Measurements from ENCODE around the gene ATP5ME.

ATP5ME gene

DNA sequence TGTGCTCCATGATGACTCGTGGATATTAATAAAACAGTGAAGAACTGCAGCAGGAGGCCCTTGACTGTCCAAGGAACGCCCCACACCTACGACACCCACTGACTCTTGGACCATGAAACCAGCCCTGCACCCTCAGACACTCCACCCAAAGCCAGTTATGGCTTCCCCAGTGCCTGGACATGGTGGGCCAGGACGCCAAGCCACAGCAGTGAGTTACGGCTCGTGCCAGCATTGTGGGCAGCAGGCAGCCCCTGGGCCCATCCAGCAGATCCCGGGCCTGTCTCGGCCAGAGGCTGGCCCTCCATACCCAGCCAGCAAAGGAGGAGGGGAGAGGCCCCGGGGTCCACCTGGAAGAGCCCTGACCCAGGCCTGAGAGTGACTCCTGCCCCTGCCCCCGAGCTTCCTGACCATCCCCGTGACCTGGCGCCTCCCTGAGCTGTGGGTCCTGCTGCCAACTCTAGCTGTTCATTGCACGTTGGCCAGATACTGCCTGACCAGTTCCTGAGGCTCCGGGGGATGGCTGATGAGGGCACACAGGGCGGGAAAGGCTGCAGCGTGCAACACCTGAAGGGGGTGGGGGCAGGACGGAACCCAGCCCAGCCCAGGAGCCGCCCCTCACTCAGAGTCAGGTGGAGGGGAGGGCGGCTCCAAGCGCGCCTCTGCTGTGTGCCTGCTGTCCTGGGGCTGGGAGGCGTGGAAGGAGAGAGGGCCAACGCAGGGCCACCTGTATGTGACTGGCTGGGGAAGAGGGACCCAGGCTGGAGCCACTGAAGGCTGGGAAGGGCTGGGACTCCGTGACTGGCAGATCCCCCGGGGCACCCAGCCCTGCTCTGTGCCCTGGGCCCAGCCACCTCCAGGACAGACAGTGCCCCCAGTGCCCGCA lies 14.1 kb upstream of the ATP5ME start:
- H3K4me3 ChIP-seq (ENCODE audit: low read length), result no peak overlapping the region
- no peaks in the 10 kb centered on the region for H3K79me2 ChIP-seq (ENCODE audit: control insufficient read depth, low read length)
- H3K9me2 ChIP-seq (replicated peaks; ENCODE audit: control insufficient read depth, low read length), result no peaks in the 10 kb centered on the region
- no peaks in the 10 kb centered on the region for H3K27me3 ChIP-seq (ENCODE audit: control insufficient read depth, low read length)
- no peak overlapping the region for H3K27ac ChIP-seq (ENCODE audit: low read depth, low read length)
- no peak overlapping the region for H3K4me2 ChIP-seq (ENCODE audit: low read length)
- H3K36me3 ChIP-seq (ENCODE audit: control insufficient read depth, low read length), result no peaks in the 10 kb centered on the region
- no peaks in the 10 kb centered on the region for H3K9me3 ChIP-seq (ENCODE audit: control insufficient read depth, insufficient read depth, low read length)
- H4K20me1 ChIP-seq (ENCODE audit: control insufficient read depth, insufficient read depth, low read depth, low read length), result no peaks in the 10 kb centered on the region
- peaks cover 18% of the 10 kb centered on the region for H3K4me1 ChIP-seq (ENCODE audit: control insufficient read depth, low read length)
- no peaks in the 10 kb centered on the region for H3F3A ChIP-seq (ENCODE audit: control insufficient read depth, insufficient read depth)
- TF ChIP-seq, protein P1, sequence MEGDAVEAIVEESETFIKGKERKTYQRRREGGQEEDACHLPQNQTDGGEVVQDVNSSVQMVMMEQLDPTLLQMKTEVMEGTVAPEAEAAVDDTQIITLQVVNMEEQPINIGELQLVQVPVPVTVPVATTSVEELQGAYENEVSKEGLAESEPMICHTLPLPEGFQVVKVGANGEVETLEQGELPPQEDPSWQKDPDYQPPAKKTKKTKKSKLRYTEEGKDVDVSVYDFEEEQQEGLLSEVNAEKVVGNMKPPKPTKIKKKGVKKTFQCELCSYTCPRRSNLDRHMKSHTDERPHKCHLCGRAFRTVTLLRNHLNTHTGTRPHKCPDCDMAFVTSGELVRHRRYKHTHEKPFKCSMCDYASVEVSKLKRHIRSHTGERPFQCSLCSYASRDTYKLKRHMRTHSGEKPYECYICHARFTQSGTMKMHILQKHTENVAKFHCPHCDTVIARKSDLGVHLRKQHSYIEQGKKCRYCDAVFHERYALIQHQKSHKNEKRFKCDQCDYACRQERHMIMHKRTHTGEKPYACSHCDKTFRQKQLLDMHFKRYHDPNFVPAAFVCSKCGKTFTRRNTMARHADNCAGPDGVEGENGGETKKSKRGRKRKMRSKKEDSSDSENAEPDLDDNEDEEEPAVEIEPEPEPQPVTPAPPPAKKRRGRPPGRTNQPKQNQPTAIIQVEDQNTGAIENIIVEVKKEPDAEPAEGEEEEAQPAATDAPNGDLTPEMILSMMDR (IDR thresholded peaks at IDR 0.05; ENCODE audit: low read depth, low read length, poor library complexity, severe bottlenecking), result no peak
- TF ChIP-seq EZH2phosphoT487 (IDR thresholded peaks at IDR 0.05; ENCODE audit: borderline replicate concordance, low read length), result no peak

DNA sequence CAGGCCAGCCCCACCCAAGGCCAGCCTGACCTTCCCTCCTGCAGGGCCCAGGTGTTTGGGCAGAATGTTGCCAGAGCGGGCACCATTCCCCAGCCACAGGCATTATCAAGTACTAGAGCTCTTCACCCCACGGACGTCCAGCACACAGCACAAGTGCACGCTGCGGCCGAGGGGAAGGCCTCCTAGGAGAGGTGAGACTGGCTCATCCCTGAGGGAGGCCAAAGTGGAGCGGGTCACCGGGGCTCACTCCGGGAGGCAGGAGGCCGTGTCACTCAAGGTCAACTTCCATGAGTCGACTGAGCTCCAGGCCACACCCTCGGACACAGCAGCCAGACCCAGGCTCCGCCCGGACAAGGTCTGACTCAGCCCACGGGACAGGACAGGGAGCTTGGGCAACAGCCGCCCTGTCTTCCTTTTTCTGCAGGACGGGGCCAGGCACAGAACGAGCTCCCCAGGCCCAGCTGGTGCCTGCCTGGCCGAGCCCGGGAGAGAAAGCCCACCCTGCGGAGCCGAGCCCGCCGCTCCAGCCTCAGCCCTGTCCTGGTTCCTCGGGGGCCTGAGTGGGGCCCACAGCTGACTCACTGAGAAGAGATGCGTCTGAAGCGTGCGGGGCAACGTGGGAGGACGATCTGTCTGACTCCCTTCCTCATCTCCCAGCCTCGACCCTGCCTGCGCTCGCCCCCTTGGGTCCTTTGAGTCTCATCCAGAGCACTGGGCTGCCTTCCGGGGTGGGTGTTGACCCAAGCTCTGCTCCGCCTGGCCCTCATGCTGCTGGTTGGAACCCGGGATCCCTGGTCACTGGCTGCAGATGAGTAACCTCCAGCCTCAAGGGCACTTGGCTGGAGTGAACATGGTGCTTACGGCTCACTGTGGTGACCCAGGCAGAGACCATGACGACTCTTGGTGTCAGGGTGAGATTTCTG lies 13.2 kb upstream of the ATP5ME start:
- Histone ChIP-seq H3K36me3 (ENCODE audit: control insufficient read depth, low read length) (no peaks in the 10 kb centered on the region), H3K9me2 (replicated peaks; ENCODE audit: control insufficient read depth, low read length) (no peaks in the 10 kb centered on the region), H3K79me2 (ENCODE audit: control insufficient read depth, low read length) (no peaks in the 10 kb centered on the region), H3K27ac (ENCODE audit: low read depth, low read length) (no peak overlapping the region), H3K4me1 (ENCODE audit: control insufficient read depth, low read length) (peaks cover 18% of the 10 kb centered on the region), H3K4me2 (ENCODE audit: low read length) (no peak overlapping the region), H3K4me3 (ENCODE audit: low read length) (no peak overlapping the region), H3F3A (ENCODE audit: control insufficient read depth, insufficient read depth) (no peaks in the 10 kb centered on the region), H3K27me3 (ENCODE audit: control insufficient read depth, low read length) (no peaks in the 10 kb centered on the region), H4K20me1 (ENCODE audit: control insufficient read depth, insufficient read depth, low read depth, low read length) (no peaks in the 10 kb centered on the region), H3K9me3 (ENCODE audit: control insufficient read depth, insufficient read depth, low read length) (no peaks in the 10 kb centered on the region)
- TF ChIP-seq EZH2phosphoT487 (IDR thresholded peaks at IDR 0.05; ENCODE audit: borderline replicate concordance, low read length), result no peak
- TF ChIP-seq, protein P1 (IDR thresholded peaks at IDR 0.05; ENCODE audit: low read depth, low read length, poor library complexity, severe bottlenecking), result no peak

DNA sequence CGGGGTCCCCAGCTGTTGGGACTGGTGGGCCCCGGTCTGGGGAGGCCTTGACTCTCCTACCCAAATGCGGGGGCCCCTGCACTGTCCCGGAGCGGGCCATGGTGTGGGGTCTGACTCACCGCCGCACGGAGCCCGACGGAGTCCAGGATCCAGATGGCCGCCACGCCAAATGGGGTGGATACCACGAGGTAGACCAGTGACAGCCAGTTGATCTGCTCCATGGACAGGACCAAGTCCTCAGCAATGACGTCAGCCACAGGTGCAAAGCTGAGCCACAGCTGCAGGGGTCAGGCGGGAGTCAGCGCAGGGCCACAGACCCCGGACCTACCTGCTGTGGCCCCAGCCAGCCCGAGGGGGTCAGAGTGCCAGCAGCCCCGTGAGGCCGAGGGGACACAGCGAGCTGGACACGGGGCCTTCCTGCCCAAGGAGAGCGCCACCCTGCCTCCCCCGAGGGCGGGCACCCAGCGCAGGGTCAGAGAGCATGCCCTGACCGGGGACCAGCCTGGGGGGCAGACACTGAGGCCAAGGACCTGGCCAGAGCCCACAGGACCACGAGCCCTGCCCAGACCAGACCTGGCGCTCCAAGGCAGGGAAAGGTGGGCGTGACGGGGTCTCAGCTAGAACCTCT lies 12.5 kb upstream of the ATP5ME start:
- H3K9me2 ChIP-seq (replicated peaks; ENCODE audit: control insufficient read depth, low read length), result no peaks in the 10 kb centered on the region
- no peaks in the 10 kb centered on the region for H4K20me1 ChIP-seq (ENCODE audit: control insufficient read depth, insufficient read depth, low read depth, low read length)
- H3K4me1 ChIP-seq (ENCODE audit: control insufficient read depth, low read length), result peaks cover 18% of the 10 kb centered on the region
- H3K4me2 ChIP-seq (ENCODE audit: low read length), result no peak overlapping the region
- H3K79me2 ChIP-seq (ENCODE audit: control insufficient read depth, low read length), result no peaks in the 10 kb centered on the region
- no peak for TF ChIP-seq EZH2phosphoT487 (IDR thresholded peaks at IDR 0.05; ENCODE audit: borderline replicate concordance, low read length)
- TF ChIP-seq, protein P1 (IDR thresholded peaks at IDR 0.05; ENCODE audit: low read depth, low read length, poor library complexity, severe bottlenecking), result no peak
- H3F3A ChIP-seq (ENCODE audit: control insufficient read depth, insufficient read depth), result no peaks in the 10 kb centered on the region
- no peaks in the 10 kb centered on the region for H3K36me3 ChIP-seq (ENCODE audit: control insufficient read depth, low read length)
- no peak overlapping the region for H3K27ac ChIP-seq (ENCODE audit: low read depth, low read length)
- no peak overlapping the region for H3K4me3 ChIP-seq (ENCODE audit: low read length)
- no peaks in the 10 kb centered on the region for H3K27me3 ChIP-seq (ENCODE audit: control insufficient read depth, low read length)
- H3K9me3 ChIP-seq (ENCODE audit: control insufficient read depth, insufficient read depth, low read length), result no peaks in the 10 kb centered on the region

Data from DOHH2 (cell line).